Liver (tissue), 9 donors: ENCODE data around the gene SPECC1. TPM values are rescaled to one million over a fixed set of nuclear protein-coding genes. Genes with fewer than 3 reads are reported as not detected.

ENCODE experiments used
- DNase-seq: peaks from one replicate; pipeline ENCODE4 v3.0.0-alpha.2; 2017; ENCODE audit warnings: low spot score
- H3K27ac ChIP-seq, 2 donors: one replicate each; pipeline ENCODE4 v1.7.0; 2013; ENCODE audit warnings: inconsistent platforms in 2 of 2, low read length in 2 of 2, control low read depth in 1 of 2, low read depth in 1 of 2, mild to moderate bottlenecking in 1 of 2
- H3K27me3 ChIP-seq, 4 donors: one replicate each; pipeline versions ENCODE4 v1.6.1 to v1.7.0; 2013; ENCODE audit warnings: low read length in 3 of 4, inconsistent platforms in 1 of 4, mild to moderate bottlenecking in 1 of 4, moderate library complexity in 1 of 4; ENCODE audit not compliant: control insufficient read depth in 4 of 4, insufficient read depth in 4 of 4
- H3K36me3 ChIP-seq, 4 donors: one replicate each; pipeline versions ENCODE4 v1.6.1 to v1.7.0; 2013; ENCODE audit warnings: low read length in 3 of 4, mild to moderate bottlenecking in 3 of 4, low read depth in 1 of 4, moderate library complexity in 1 of 4; ENCODE audit not compliant: control insufficient read depth in 4 of 4, insufficient read depth in 3 of 4
- H3K4me1 ChIP-seq, 4 donors: one replicate each; pipeline versions ENCODE4 v1.6.1 to v1.7.0; 2013; ENCODE audit warnings: low read length in 3 of 4, mild to moderate bottlenecking in 3 of 4, moderate library complexity in 1 of 4; ENCODE audit not compliant: control insufficient read depth in 4 of 4, insufficient read depth in 4 of 4
- H3K4me3 ChIP-seq, 3 donors: one replicate each; pipeline versions ENCODE4 v1.6.1 to v1.7.0; 2013; ENCODE audit warnings: low read length in 3 of 3, control low read depth in 1 of 3, low read depth in 1 of 3, mild to moderate bottlenecking in 1 of 3
- H3K9ac ChIP-seq, 2 donors: one replicate each; pipeline ENCODE4 v1.7.0; 2013; ENCODE audit warnings: low read length in 2 of 2, mild to moderate bottlenecking in 2 of 2, moderate library complexity in 2 of 2, control low read depth in 1 of 2, low read depth in 1 of 2
- H3K9me3 ChIP-seq, 4 donors: one replicate each; pipeline versions ENCODE4 v1.6.1 to v1.7.0; 2013; ENCODE audit warnings: low read length in 3 of 4; ENCODE audit not compliant: control insufficient read depth in 4 of 4
- ATF3 ChIP-seq: IDR thresholded peaks from 2 replicates; pipeline ENCODE4 v1.6.1; 2016; ENCODE audit warnings: antibody characterized with exemption
- CTCF ChIP-seq: fragments of 150-350 bp; IDR thresholded peaks from 2 replicates; pipeline ENCODE4 v1.5.1; 2017; ENCODE audit warnings: improper control_type of control experiment, low read depth, low read length; ENCODE audit not compliant: missing input control
- EGR1 ChIP-seq, 2 donors: IDR thresholded peaks; 2 replicates each; pipeline ENCODE4 v1.6.1; 2016 to 2018; ENCODE audit warnings: antibody characterized with exemption in 2 of 2, low read depth in 2 of 2
- FOXA1 ChIP-seq: IDR thresholded peaks from 2 replicates; pipeline ENCODE4 v1.6.1; 2016; ENCODE audit warnings: antibody characterized with exemption
- FOXA2 ChIP-seq: IDR thresholded peaks from 2 replicates; pipeline ENCODE4 v1.6.1; 2016; ENCODE audit warnings: antibody characterized with exemption
- GABPA ChIP-seq, 2 donors: IDR thresholded peaks in 1 of 2; conservative IDR thresholded peaks in 1 of 2; 2 replicates each; pipeline ENCODE4 v1.6.1; 2016; ENCODE audit warnings: antibody characterized with exemption in 2 of 2, mild to moderate bottlenecking in 1 of 2, moderate library complexity in 1 of 2
- HNF4A ChIP-seq, 2 donors: conservative IDR thresholded peaks; 2 replicates each; pipeline ENCODE4 v1.6.1; 2016; ENCODE audit warnings: antibody characterized with exemption in 2 of 2, mild to moderate bottlenecking in 2 of 2
- HNF4G ChIP-seq: IDR thresholded peaks from 2 replicates; pipeline ENCODE4 v1.6.1; 2016; ENCODE audit warnings: antibody characterized with exemption
- JUND ChIP-seq, 2 donors: IDR thresholded peaks; 2 replicates each; pipeline ENCODE4 v1.6.1; 2016; ENCODE audit warnings: antibody characterized with exemption in 2 of 2
- MAX ChIP-seq: IDR thresholded peaks from 2 replicates; pipeline ENCODE4 v1.6.1; 2016; ENCODE audit warnings: antibody characterized with exemption
- NR2F2 ChIP-seq: IDR thresholded peaks from 2 replicates; pipeline ENCODE4 v1.6.1; 2016; ENCODE audit warnings: antibody characterized with exemption
- RAD21 ChIP-seq, 2 donors: IDR thresholded peaks; 2 replicates each; pipeline ENCODE4 v1.6.1; 2016; ENCODE audit warnings: antibody characterized with exemption in 2 of 2, mild to moderate bottlenecking in 2 of 2
- REST ChIP-seq: IDR thresholded peaks from 2 replicates; pipeline ENCODE4 v1.6.1; 2016; ENCODE audit warnings: antibody characterized with exemption, mild to moderate bottlenecking
- RXRA ChIP-seq, 2 donors: IDR thresholded peaks; 2 replicates each; pipeline ENCODE4 v1.6.1; 2017 to 2018; ENCODE audit warnings: antibody characterized with exemption in 2 of 2, mild to moderate bottlenecking in 1 of 2
- SP1 ChIP-seq: IDR thresholded peaks from 2 replicates; pipeline ENCODE4 v1.6.1; 2018; ENCODE audit warnings: antibody characterized with exemption, mild to moderate bottlenecking
- TAF1 ChIP-seq: conservative IDR thresholded peaks from 2 replicates; pipeline ENCODE4 v1.6.1; 2016; ENCODE audit warnings: antibody characterized with exemption, mild to moderate bottlenecking
- YY1 ChIP-seq: IDR thresholded peaks from 2 replicates; pipeline ENCODE4 v1.6.1; 2016; ENCODE audit warnings: antibody characterized with exemption, mild to moderate bottlenecking
- WGBS: extraction: QIAGEN DNeasy Blood & Tissue Kit; methylation state at CpG from one replicate; pipeline ENCODE4 v1.1.7; 2013; 5-methylcytosine and 5-hydroxymethylcytosine counted together
- polyA plus RNA-seq, 2 donors: library from polyadenylated mRNA; stranded (reverse) in 1 of 2; unstranded in 1 of 2; fragments of 200-250 nt in 1 of 2; fragments of >200 nt in 1 of 2; fragmentation: Nextera tagmentation in 1 of 2; extraction: Ambion mirVana in 1 of 2; gene quantifications; one replicate each; pipeline versions ENCODE4 v1.2.1 to v1.2.3, GENCODE V29; 2013 to 2015
- total RNA-seq, 2 donors: library from RNA; depleted of rRNA; stranded (reverse); fragments of >200 nt; gene quantifications; one replicate each; pipeline ENCODE4 v1.2.3, GENCODE V29; 2014
- TF ChIP-seq, protein P1 (sequence below): IDR thresholded peaks from 2 replicates; pipeline ENCODE4 v1.6.1; 2016; ENCODE audit warnings: antibody characterized with exemption
- donor health status: healthy.
- donor health status: healthy.
- donor health status: healthy.
- donor health status: healthy.
- donor health status: healthy.

SPECC1 gene
- total and polyA plus RNA-seq, 4 donors, result 0.36 to 70.3 (median 1.8) TPM

- Histone ChIP-seq H3K27me3 (peaks cover 0 to 3% (median 0%) of the 10 kb centered on the region in 4 donors), H3K27ac (no peak overlapping the region), H3K9me3 (no peaks in the 10 kb centered on the region), H3K36me3 (no peaks in the 10 kb centered on the region), H3K9ac (no peak overlapping the region), H3K4me3 (no peak overlapping the region), H3K4me1 (no peaks in the 10 kb centered on the region)
- 97% methylated on average over 4 of the region's 4 CpGs for WGBS
- no peak for DNase-seq
- TF ChIP-seq TAF1 (no peak), HNF4A (conservative IDR thresholded peaks at IDR 0.05) (no peak), NR2F2 (no peak), FOXA1 (no peak), YY1 (no peak), JUND (IDR thresholded peaks at IDR 0.05) (no peak), RAD21 (IDR thresholded peaks at IDR 0.05) (no peak), RXRA (IDR thresholded peaks at IDR 0.05) (no peak), CTCF (no peak)
- TF ChIP-seq, protein P1, sequence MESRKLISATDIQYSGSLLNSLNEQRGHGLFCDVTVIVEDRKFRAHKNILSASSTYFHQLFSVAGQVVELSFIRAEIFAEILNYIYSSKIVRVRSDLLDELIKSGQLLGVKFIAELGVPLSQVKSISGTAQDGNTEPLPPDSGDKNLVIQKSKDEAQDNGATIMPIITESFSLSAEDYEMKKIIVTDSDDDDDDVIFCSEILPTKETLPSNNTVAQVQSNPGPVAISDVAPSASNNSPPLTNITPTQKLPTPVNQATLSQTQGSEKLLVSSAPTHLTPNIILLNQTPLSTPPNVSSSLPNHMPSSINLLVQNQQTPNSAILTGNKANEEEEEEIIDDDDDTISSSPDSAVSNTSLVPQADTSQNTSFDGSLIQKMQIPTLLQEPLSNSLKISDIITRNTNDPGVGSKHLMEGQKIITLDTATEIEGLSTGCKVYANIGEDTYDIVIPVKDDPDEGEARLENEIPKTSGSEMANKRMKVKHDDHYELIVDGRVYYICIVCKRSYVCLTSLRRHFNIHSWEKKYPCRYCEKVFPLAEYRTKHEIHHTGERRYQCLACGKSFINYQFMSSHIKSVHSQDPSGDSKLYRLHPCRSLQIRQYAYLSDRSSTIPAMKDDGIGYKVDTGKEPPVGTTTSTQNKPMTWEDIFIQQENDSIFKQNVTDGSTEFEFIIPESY, result no peak
Observed at GRCh38 chr17:20217677-20218076, 208.5 kb downstream of the SPECC1 start.

GRCh38 chr17:20218272-20218671 lies 209.1 kb downstream of the SPECC1 start:
- Histone ChIP-seq H3K9ac (no peak overlapping the region), H3K9me3 (no peaks in the 10 kb centered on the region)
- WGBS, result 79% methylated on average over 3 of the region's 3 CpGs

More at GRCh38 chr17:20218272-20218671, 209.1 kb downstream of the SPECC1 start:
- no peaks in the 10 kb centered on the region for H3K4me1 ChIP-seq
- H3K36me3 ChIP-seq, result no peaks in the 10 kb centered on the region
- H3K4me3 ChIP-seq, result no peak overlapping the region
- H3K27me3 ChIP-seq, result peaks cover 0 to 4% (median 0%) of the 10 kb centered on the region in 4 donors
- TF ChIP-seq YY1 (no peak), FOXA2 (no peak), NR2F2 (no peak), RAD21 (IDR thresholded peaks at IDR 0.05) (no peak), JUND (IDR thresholded peaks at IDR 0.05) (no peak), GABPA (IDR thresholded peaks at IDR 0.05 in 1 of 2, conservative IDR thresholded peaks at IDR 0.05 in 1 of 2) (no peak), HNF4A (conservative IDR thresholded peaks at IDR 0.05) (no peak), EGR1 (IDR thresholded peaks at IDR 0.05; ENCODE audit: low read depth in 2 of 2) (no peak), TAF1 (no peak), HNF4G (no peak), RXRA (IDR thresholded peaks at IDR 0.05) (no peak), ATF3 (no peak), SP1 (no peak), MAX (no peak), CTCF (no peak), FOXA1 (no peak), REST (no peak)
- TF ChIP-seq, protein P1, result no peak
- DNase-seq, result no peak
- H3K27ac ChIP-seq, result no peak overlapping the region
